Measurements from ENCODE around the gene PADI1.

PADI1 gene

DNA sequence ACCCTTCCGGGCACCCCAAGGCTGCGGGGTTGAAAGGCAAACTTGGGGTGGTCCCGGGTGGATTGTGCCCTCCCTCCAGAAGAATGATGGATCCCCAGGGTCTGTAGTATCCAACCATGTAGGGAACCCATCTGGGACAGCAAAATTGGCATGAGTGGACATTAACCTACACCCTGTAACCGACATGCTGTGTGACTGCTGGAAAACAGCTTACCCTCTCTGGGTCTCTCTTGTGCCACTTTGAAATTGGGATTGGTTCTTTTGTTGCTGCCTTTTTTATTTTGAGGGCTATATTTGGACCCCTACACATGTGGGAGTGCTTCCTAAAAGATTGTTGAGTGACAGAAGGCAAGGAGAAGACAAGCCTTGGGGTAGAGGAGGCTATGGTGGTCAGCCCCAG, 19.5 kb downstream of the PADI1 start:
- Histone ChIP-seq H3K36me3 (ENCODE audit: control insufficient read depth, insufficient read depth, low read length) (no peaks in the 10 kb centered on the region), H3K4me3 (replicated peaks; ENCODE audit: low read depth, low read length) (no peak overlapping the region), H3K27me3 (replicated peaks; ENCODE audit: control insufficient read depth, insufficient read depth, low read length) (no peaks in the 10 kb centered on the region; the same call in 1 of the 2 replicates)
- TF ChIP-seq, protein P1, sequence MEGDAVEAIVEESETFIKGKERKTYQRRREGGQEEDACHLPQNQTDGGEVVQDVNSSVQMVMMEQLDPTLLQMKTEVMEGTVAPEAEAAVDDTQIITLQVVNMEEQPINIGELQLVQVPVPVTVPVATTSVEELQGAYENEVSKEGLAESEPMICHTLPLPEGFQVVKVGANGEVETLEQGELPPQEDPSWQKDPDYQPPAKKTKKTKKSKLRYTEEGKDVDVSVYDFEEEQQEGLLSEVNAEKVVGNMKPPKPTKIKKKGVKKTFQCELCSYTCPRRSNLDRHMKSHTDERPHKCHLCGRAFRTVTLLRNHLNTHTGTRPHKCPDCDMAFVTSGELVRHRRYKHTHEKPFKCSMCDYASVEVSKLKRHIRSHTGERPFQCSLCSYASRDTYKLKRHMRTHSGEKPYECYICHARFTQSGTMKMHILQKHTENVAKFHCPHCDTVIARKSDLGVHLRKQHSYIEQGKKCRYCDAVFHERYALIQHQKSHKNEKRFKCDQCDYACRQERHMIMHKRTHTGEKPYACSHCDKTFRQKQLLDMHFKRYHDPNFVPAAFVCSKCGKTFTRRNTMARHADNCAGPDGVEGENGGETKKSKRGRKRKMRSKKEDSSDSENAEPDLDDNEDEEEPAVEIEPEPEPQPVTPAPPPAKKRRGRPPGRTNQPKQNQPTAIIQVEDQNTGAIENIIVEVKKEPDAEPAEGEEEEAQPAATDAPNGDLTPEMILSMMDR (IDR thresholded peaks at IDR 0.05; ENCODE audit: insufficient read depth, low read length, poor library complexity, severe bottlenecking) = no peak
- no peak for DNase-seq (ENCODE audit: extremely low read depth, insufficient read length)

DNA sequence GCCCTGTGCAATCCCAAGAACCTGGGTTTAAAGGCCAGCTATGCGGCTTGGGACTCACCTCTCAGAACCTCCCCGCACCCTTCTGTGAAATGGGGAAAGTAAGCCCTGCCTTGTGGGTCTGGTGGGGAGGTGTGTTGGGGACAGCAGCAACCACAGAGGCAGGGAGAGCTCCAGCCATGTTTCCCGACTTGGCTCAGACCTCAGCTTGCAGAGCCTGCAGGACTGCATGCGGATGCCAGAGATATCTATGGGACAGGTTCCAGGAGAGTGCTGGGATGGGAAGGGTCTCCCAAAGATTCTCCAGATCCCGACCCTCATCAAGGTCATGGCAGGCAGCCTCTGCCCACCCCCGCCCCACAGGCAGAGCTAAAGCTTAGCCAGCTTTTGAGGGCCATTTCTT, 20.2 kb downstream of the PADI1 start:
- TF ChIP-seq, protein P1 (IDR thresholded peaks at IDR 0.05; ENCODE audit: insufficient read depth, low read length, poor library complexity, severe bottlenecking) = no peak
- no peaks in the 10 kb centered on the region; the same call in 1 of the 2 replicates for H3K27me3 ChIP-seq (replicated peaks; ENCODE audit: control insufficient read depth, insufficient read depth, low read length)

DNA sequence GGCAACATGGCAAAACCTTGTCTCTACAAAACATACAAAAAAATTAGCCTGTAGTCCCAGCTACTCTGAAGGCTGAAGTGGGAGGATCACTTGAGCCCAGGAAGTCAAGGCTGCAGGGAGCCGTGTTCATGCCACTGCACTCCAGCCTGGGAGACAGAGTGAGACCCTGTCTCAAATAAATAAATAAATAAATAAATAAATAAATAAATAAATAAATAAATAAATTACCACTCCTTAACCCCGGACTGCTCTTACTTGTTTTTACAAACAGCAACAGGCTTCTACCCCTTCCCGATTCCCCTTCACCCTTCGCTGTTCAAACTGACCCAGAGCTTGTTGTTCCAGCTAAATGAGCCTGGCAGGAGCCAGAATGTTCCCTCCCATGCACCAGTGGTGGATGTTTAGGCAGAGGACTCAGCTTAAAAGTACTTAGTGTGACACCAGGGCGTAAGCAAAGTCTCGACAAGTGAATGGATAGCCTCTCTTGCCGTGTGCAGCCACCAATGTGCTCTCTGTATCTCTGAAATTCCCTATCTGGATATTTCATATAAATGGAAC, 22.5 kb downstream of the PADI1 start:
- TF ChIP-seq, protein P1 (IDR thresholded peaks at IDR 0.05; ENCODE audit: insufficient read depth, low read length, poor library complexity, severe bottlenecking) = no peak
- H3K36me3 ChIP-seq (ENCODE audit: control insufficient read depth, insufficient read depth, low read length) = no peaks in the 10 kb centered on the region
- no peak overlapping the region for H3K4me3 ChIP-seq (replicated peaks; ENCODE audit: low read depth, low read length)
- no peaks in the 10 kb centered on the region; the same call in 1 of the 2 replicates for H3K27me3 ChIP-seq (replicated peaks; ENCODE audit: control insufficient read depth, insufficient read depth, low read length)
- DNase-seq (ENCODE audit: extremely low read depth, insufficient read length) = no peak

More for the DNA sequence above, 20.2 kb downstream of the PADI1 start:
- no peak for DNase-seq (ENCODE audit: extremely low read depth, insufficient read length)
- H3K4me3 ChIP-seq (replicated peaks; ENCODE audit: low read depth, low read length) = no peak overlapping the region
- H3K36me3 ChIP-seq (ENCODE audit: control insufficient read depth, insufficient read depth, low read length) = no peaks in the 10 kb centered on the region

DNA sequence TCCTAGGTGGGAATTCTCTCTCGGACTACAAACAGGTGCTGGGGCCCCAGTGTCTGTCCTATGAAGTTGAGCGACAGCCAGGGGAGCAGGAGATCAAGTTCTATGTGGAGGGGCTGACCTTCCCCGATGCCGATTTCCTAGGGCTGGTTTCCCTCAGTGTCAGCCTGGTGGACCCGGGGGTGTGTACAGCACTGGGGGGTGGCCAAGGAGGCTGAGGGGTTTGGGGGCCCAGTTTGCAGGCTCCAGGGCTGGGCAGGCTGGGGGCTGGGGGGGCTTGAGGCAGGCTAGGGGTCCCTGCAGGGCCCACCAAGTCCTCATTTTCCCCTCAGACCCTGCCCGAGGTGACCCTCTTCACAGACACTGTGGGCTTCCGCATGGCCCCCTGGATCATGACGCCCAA, 23.7 kb downstream of the PADI1 start:
- no peak for DNase-seq (ENCODE audit: extremely low read depth, insufficient read length)
- no peak overlapping the region for H3K4me3 ChIP-seq (replicated peaks; ENCODE audit: low read depth, low read length)
- TF ChIP-seq, protein P1 (IDR thresholded peaks at IDR 0.05; ENCODE audit: insufficient read depth, low read length, poor library complexity, severe bottlenecking) = no peak
- H3K27me3 ChIP-seq (replicated peaks; ENCODE audit: control insufficient read depth, insufficient read depth, low read length) = no peaks in the 10 kb centered on the region; the same call in 1 of the 2 replicates
- no peaks in the 10 kb centered on the region for H3K36me3 ChIP-seq (ENCODE audit: control insufficient read depth, insufficient read depth, low read length)

DNA sequence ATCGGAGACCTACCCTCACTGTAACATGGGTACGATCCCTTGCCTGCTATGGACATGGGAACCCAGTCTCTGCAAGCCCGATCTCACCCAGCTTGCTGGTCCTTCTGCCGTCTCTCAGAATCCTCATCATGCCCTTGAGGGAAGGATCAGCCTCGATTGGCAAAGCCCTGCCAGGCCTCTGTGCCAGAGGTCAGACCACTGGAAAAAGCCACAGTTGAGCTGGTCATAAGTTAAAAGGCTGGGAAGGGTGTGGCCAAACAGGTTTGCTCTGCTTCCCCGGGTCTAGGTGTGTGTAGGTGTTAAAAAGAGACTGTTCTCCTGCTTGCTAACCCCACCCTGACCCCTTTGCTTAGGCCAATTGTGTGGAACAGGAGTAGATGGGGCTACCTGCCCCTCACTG, 24.5 kb downstream of the PADI1 start:
- Histone ChIP-seq H3K27me3 (replicated peaks; ENCODE audit: control insufficient read depth, insufficient read depth, low read length) (no peaks in the 10 kb centered on the region; the same call in 1 of the 2 replicates), H3K4me3 (replicated peaks; ENCODE audit: low read depth, low read length) (no peak overlapping the region), H3K36me3 (ENCODE audit: control insufficient read depth, insufficient read depth, low read length) (no peaks in the 10 kb centered on the region)
- no peak for DNase-seq (ENCODE audit: extremely low read depth, insufficient read length)
- TF ChIP-seq, protein P1 (IDR thresholded peaks at IDR 0.05; ENCODE audit: insufficient read depth, low read length, poor library complexity, severe bottlenecking) = no peak

DNA sequence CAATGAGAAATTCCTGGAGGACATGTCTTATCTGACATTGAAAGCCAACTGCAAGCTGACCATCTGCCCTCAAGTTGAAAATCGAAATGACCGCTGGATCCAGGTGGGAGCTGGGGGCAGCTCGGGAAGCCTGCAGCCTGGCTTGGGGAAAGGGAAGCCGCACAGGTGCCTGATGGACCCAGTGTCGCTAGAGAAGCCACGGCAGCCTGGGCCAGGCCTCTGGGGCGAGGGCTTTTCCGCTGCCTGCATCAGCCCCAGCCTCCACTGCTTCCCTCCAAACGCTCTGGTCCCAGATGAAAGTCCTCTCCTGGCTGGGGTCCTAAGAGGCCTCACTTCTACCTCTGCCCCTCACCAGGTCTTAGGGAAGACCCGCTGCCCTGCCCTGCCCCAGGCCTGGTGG, 25.2 kb downstream of the PADI1 start:
- TF ChIP-seq, protein P1 (IDR thresholded peaks at IDR 0.05; ENCODE audit: insufficient read depth, low read length, poor library complexity, severe bottlenecking) = no peak
- Histone ChIP-seq H3K36me3 (ENCODE audit: control insufficient read depth, insufficient read depth, low read length) (no peaks in the 10 kb centered on the region), H3K27me3 (replicated peaks; ENCODE audit: control insufficient read depth, insufficient read depth, low read length) (no peaks in the 10 kb centered on the region), H3K4me3 (replicated peaks; ENCODE audit: low read depth, low read length) (no peak overlapping the region)
- no peak for DNase-seq (ENCODE audit: extremely low read depth, insufficient read length)
